GM12878 (cell line): ENCODE measurements around the gene ADCY9. TPM values are rescaled to one million over a fixed set of nuclear protein-coding genes. Genes with fewer than 3 reads are reported as not detected.

Source experiments
- ATAC-seq: fragments of 200-7000 bp; cut with Tn5 transposase; 3 replicates; pipeline ENCODE4 v1.9.1; 2020; ENCODE audit warnings: mild to moderate bottlenecking, moderate library complexity
- BruUV-seq: library from RNA; stranded (reverse); fragments of 400-500 nt; replicated peaks from 2 replicates; lab custom pipeline; 2021; lab: Mats Ljungman, UMichigan
- CTCF ChIA-PET: fragments of 300-600 bp; sonication (Branson Sonifier 250); formaldehyde crosslinking; extraction: SDS; loops from one replicate; lab custom pipeline; 2021; ENCODE audit warnings: inconsistent platforms; lab: Yijun Ruan, JAX
- POLR2A ChIA-PET: fragments of 350-600 bp; formaldehyde crosslinking; extraction: SDS; loops from one replicate; lab custom pipeline; 2021; ENCODE audit warnings: inconsistent platforms; lab: Charles Lee
- RAD21 ChIA-PET: fragments of 300-600 bp; sonication (Branson Sonifier 250); formaldehyde crosslinking; loops from one replicate; lab custom pipeline; 2023; ENCODE audit warnings: antibody characterized with exemption; ENCODE audit not compliant: unreplicated experiment; lab: Charles Lee
- SMC1A ChIA-PET: fragments of 300-600 bp; sonication (Branson Sonifier 250); formaldehyde crosslinking; loops from one replicate; lab custom pipeline; 2023; ENCODE audit not compliant: unreplicated experiment, uncharacterized antibody; lab: Charles Lee
- DNase-seq: peaks from one replicate; pipeline ENCODE4 v3.0.0-alpha.2; 2011; ENCODE audit warnings: low read depth, low spot score
- FAIRE-seq: peaks from 3 replicates; lab custom pipeline; 2011; peaks lifted over from hg19 to GRCh38; lab: Jason Lieb, UNC
- H2AFZ ChIP-seq: 2 replicates; pipeline ENCODE4 v1.6.0; 2011; ENCODE audit warnings: low read depth, low read length, control low read depth; ENCODE audit not compliant: control insufficient read depth
- H3K27ac ChIP-seq: 2 replicates; pipeline ENCODE4 v1.5.1; 2011; ENCODE audit warnings: control low read depth; ENCODE audit not compliant: control insufficient read depth, insufficient read depth
- H3K27me3 ChIP-seq, 2 experiments: replicated peaks in 1 of 2; 2 replicates each; pipeline versions ENCODE4 v1.6.0 to v1.6.1; 2011; ENCODE audit warnings: low read length in 1 of 2; ENCODE audit not compliant: control insufficient read depth in 2 of 2, insufficient read depth in 2 of 2
- H3K36me3 ChIP-seq, 2 experiments: 2 replicates each; pipeline ENCODE4 v1.5.1; 2011; ENCODE audit warnings: low read length in 1 of 2; ENCODE audit not compliant: control insufficient read depth in 2 of 2, insufficient read depth in 2 of 2
- H3K4me1 ChIP-seq: 2 replicates; pipeline ENCODE4 v1.6.1; 2011; ENCODE audit warnings: mild to moderate bottlenecking, low read length, moderate library complexity, mixed read lengths; ENCODE audit not compliant: control insufficient read depth, insufficient read depth
- H3K4me2 ChIP-seq: 2 replicates; pipeline ENCODE4 v1.6.0; 2011; ENCODE audit warnings: control low read depth; ENCODE audit not compliant: control insufficient read depth, insufficient read depth
- H3K4me3 ChIP-seq: fragments of 200-600 bp; sonication (generic); 2 replicates; pipeline ENCODE4 v1.5.1; 2016
- H3K79me2 ChIP-seq: 2 replicates; pipeline ENCODE4 v1.6.0; 2011; ENCODE audit warnings: low read length; ENCODE audit not compliant: control insufficient read depth, insufficient read depth
- H3K9ac ChIP-seq: 2 replicates; pipeline ENCODE4 v1.8.0; 2011; ENCODE audit warnings: low read length, control low read depth, mixed read lengths; ENCODE audit not compliant: control insufficient read depth, insufficient read depth
- H3K9me3 ChIP-seq: replicated peaks from 3 replicates; pipeline ENCODE4 v1.5.1; 2011; ENCODE audit warnings: mild to moderate bottlenecking, low read length; ENCODE audit not compliant: control insufficient read depth, insufficient read depth
- H4K20me1 ChIP-seq: 2 replicates; pipeline ENCODE4 v1.6.0; 2011; ENCODE audit not compliant: control insufficient read depth, insufficient read depth
- BCL11A ChIP-seq: IDR thresholded peaks from 2 replicates; pipeline ENCODE4 v1.6.1; 2011; ENCODE audit warnings: low read depth, low read length
- BHLHE40 ChIP-seq, 2 experiments: fragments of 450-650 bp in 1 of 2; IDR thresholded peaks; 2 replicates each; pipeline ENCODE4 v1.6.1; 2011 to 2017; ENCODE audit warnings: low read depth in 2 of 2, borderline replicate concordance in 1 of 2, improper control_type of control experiment in 1 of 2, low read length in 1 of 2, mild to moderate bottlenecking in 1 of 2
- DPF2 ChIP-seq: fragments of 450-650 bp; IDR thresholded peaks from 2 replicates; pipeline ENCODE4 v1.6.1; 2017; ENCODE audit warnings: mild to moderate bottlenecking
- EED ChIP-seq: sonication (generic); IDR thresholded peaks from 2 replicates; pipeline ENCODE4 v1.6.1; 2016; ENCODE audit warnings: antibody characterized with exemption, low read depth
- HDGF ChIP-seq: fragments of 450-650 bp; IDR thresholded peaks from 2 replicates; pipeline ENCODE4 v1.6.1; 2016; ENCODE audit warnings: antibody characterized with exemption
- TARDBP ChIP-seq: IDR thresholded peaks from 2 replicates; pipeline ENCODE4 v1.6.1; 2016; ENCODE audit warnings: borderline replicate concordance
- TCF3 ChIP-seq: IDR thresholded peaks from 2 replicates; pipeline ENCODE4 v1.6.1; 2012; ENCODE audit warnings: low read depth, mild to moderate bottlenecking, low read length, borderline replicate concordance; ENCODE audit not compliant: insufficient read depth
- YBX1 ChIP-seq: fragments of 450-650 bp; IDR thresholded peaks from 2 replicates; pipeline ENCODE4 v1.6.1; 2016; ENCODE audit warnings: antibody characterized with exemption
- WGBS: methylation state at CpG from one replicate; pipeline ENCODE4 v1.1.6; 2016; ENCODE audit warnings: low lambda C conversion rate; ENCODE audit not compliant: insufficient replicate concordance, insufficient coverage; ENCODE audit errors: missing lambda C conversion rate; 5-methylcytosine and 5-hydroxymethylcytosine counted together
- in situ Hi-C: fragments of 300-500 bp; cut with MboI; formaldehyde crosslinking; loops from 9 replicates; pipeline ENCODE4 v1.14.3; 2018; ENCODE audit warnings: mixed read lengths
- intact Hi-C: fragments of 100-400 bp; cut with micrococcal nuclease; formaldehyde crosslinking; loops from one replicate; pipeline ENCODE4 v1.14.2; 2022; ENCODE audit not compliant: unreplicated experiment
- polyA plus RNA-seq, 11 experiments: library from polyadenylated mRNA; depleted of rRNA in 4 of 11; unstranded in 6 of 11; stranded (reverse) in 5 of 11; fragments of >200 nt; fragmentation: Nextera tagmentation in 4 of 11; fragmentation: Illumina TruSeq in 1 of 11; extraction: Ambion mirVana in 4 of 11; extraction: Trizol in 1 of 11; gene quantifications; 1 replicate in 1 of 11; 2 replicates in 10 of 11; pipeline versions ENCODE4 v1.2.1 to v1.2.3, GENCODE V29; 2011 to 2016; ENCODE audit warnings: inconsistent platforms in 2 of 11, missing spikeins in 2 of 11, low read depth in 1 of 11
- total RNA-seq, 4 experiments: library from RNA; depleted of rRNA in 3 of 4; stranded (reverse); fragments of >200 nt in 3 of 4; fragmentation: Illumina TruSeq in 1 of 4; extraction: Trizol in 1 of 4; gene quantifications; 2 replicates each; pipeline versions ENCODE4 v1.2.1 to v1.2.3, GENCODE V29; 2013 to 2021

The ADCY9 gene
- total and polyA plus RNA-seq, 10 of the 15 experiments (the other 5 are each of a cell fraction or from before 2014, with no cell fraction given), result 0.09 to 0.41 (median 0.15) TPM; not detected in 3

GRCh38 chr16:4067262-4068001 lies 48.8 kb downstream of the ADCY9 start:
- 52% methylated on average over 6 of the region's 6 CpGs for WGBS
- POLR2A ChIA-PET, result no interaction called here

DNA sequence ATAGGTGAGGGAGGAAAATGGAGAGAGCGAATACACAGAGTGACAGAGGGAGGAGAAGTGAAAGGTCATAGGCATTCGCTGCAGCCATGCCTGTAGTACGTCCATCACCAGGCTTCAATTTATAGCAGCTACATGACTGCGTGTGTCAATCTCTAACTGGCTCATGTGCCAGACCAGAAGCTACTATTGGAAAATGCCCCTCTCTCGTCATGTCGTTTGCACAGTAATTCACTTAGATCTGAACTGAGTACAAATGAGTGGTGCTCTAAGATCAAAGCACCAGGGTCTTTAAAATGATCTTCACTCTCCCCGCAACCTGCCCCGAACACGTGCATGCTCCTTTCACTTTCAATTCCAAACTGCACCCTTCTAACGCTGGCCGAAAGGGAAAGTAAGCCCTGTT lies 51.3 kb downstream of the ADCY9 start:
- no peaks in the 10 kb centered on the region; the same call in 1 of the 2 replicates for H4K20me1 ChIP-seq
- H3K4me2 ChIP-seq, result peak overlapping the region; percentile 60
- H3K79me2 ChIP-seq, result no peaks in the 10 kb centered on the region
- H3K4me3 ChIP-seq, result no peak overlapping the region
- intact Hi-C loops, result no loop called here
- H2AFZ ChIP-seq, result peak overlapping the region; percentile 23
- in situ Hi-C loops, result no loop called here
- ATAC-seq (no peak), FAIRE-seq (no peak), DNase-seq (no peak)
- ChIA-PET CTCF (no interaction called here), SMC1A (interaction anchor here (0.6 kb wide), 1 partner anchor 275 kb away, joined by 3 read pairs; no protein-coding TSS in a partner anchor), RAD21 (no interaction called here), POLR2A (no interaction called here)
- no TSS peak for BruUV-seq
- H3K9ac ChIP-seq, result no peak overlapping the region
- no peaks in the 10 kb centered on the region for H3K27me3 ChIP-seq
- TF ChIP-seq EED, result no peak
- TF ChIP-seq BHLHE40 (IDR thresholded peaks at IDR 0.05; ENCODE audit: borderline replicate concordance in 1 of 2, low read depth in 2 of 2, low read length in 1 of 2), result peak in 1 of 2 experiments; percentile 32; a peak in 1 of 4 replicates
- H3K4me1 ChIP-seq, result no peaks in the 10 kb centered on the region
- H3K36me3 ChIP-seq, result no peaks in the 10 kb centered on the region
- WGBS, result 10% methylated on average over 11 of the region's 11 CpGs
- no peak overlapping the region for H3K27ac ChIP-seq
- H3K9me3 ChIP-seq, result peaks cover 2% of the 10 kb centered on the region; the same call in 1 of the 3 replicates

More at GRCh38 chr16:4067262-4068001, 48.8 kb downstream of the ADCY9 start:
- intact Hi-C loops, result no loop called here
- FAIRE-seq (no peak), ATAC-seq (no peak), DNase-seq (no peak)
- Histone ChIP-seq H3K79me2 (no peaks in the 10 kb centered on the region), H4K20me1 (no peaks in the 10 kb centered on the region; the same call in 1 of the 2 replicates), H3K27ac (no peak overlapping the region), H3K4me2 (no peak overlapping the region), H2AFZ (no peak overlapping the region), H3K9me3 (no peaks in the 10 kb centered on the region), H3K4me1 (no peaks in the 10 kb centered on the region), H3K4me3 (no peak overlapping the region), H3K27me3 (no peaks in the 10 kb centered on the region), H3K9ac (no peak overlapping the region), H3K36me3 (no peaks in the 10 kb centered on the region)
- ChIA-PET CTCF (no interaction called here), RAD21 (interaction anchor here (2.0 kb wide), 1 partner anchor 186 kb away, joined by 4 read pairs; no protein-coding TSS in a partner anchor), SMC1A (no interaction called here)
- TF ChIP-seq TCF3 (no peak), HDGF (no peak), YBX1 (no peak), TARDBP (no peak), BCL11A (no peak), DPF2 (no peak)
- BruUV-seq, result no TSS peak
- in situ Hi-C loops, result no loop called here
